Fibroblast of skin of scalp (primary cell): ENCODE results near the gene SPATA2.
A peak's percentile ranks its signal among the peaks of the same experiment; 100 is the strongest.

Source experiments
- DNase-seq: peaks from one replicate; pipeline ENCODE4 v3.0.0-alpha.2; 2013

Gene SPATA2

GRCh38 chr20:49929142-49929494, 13.8 kb upstream of the SPATA2 start:
- no peak for DNase-seq

GRCh38 chr20:49928411-49929141, 13.2 kb upstream of the SPATA2 start:
- DNase-seq, result peak; percentile 79

GRCh38 chr20:49925901-49926454, 10.6 kb upstream of the SPATA2 start:
- peak; percentile 37 for DNase-seq

GRCh38 chr20:49924247-49924646, 8.9 kb upstream of the SPATA2 start:
- DNase-seq, result no peak

GRCh38 chr20:49919461-49919860, 4.1 kb upstream of the SPATA2 start:
- DNase-seq, result no peak

- DNase-seq, result no peak
Measured at GRCh38 chr20:49919009-49919408, 3.7 kb upstream of the SPATA2 start.

GRCh38 chr20:49918446-49918845, 3.1 kb upstream of the SPATA2 start:
- DNase-seq, result no peak

GRCh38 chr20:49916146-49917002, 1.0 kb upstream of the SPATA2 start:
- DNase-seq, result peak; percentile 12

GRCh38 chr20:49915118-49915379, 280 bp downstream of the SPATA2 start:
- DNase-seq, result no peak

GRCh38 chr20:49914310-49915117, 815 bp downstream of the SPATA2 start:
- no peak for DNase-seq

- no peak for DNase-seq
Measured at GRCh38 chr20:49913399-49914047, 1.8 kb downstream of the SPATA2 start.

- no peak for DNase-seq
Measured at GRCh38 chr20:49910340-49910706, 5.0 kb downstream of the SPATA2 start.

- DNase-seq, result no peak
Measured at GRCh38 chr20:49909499-49910339, 5.6 kb downstream of the SPATA2 start.

GRCh38 chr20:49908258-49908565, 7.1 kb downstream of the SPATA2 start:
- DNase-seq, result no peak

- DNase-seq, result no peak
Measured at GRCh38 chr20:49907405-49908257, 7.7 kb downstream of the SPATA2 start.

- no peak for DNase-seq
Measured at GRCh38 chr20:49906615-49907154, 8.6 kb downstream of the SPATA2 start.

- DNase-seq, result no peak
Measured at GRCh38 chr20:49906101-49906604, 9.2 kb downstream of the SPATA2 start.

- no peak for DNase-seq
Measured at GRCh38 chr20:49905415-49906091, 9.8 kb downstream of the SPATA2 start.

- no peak for DNase-seq
Measured at GRCh38 chr20:49904440-49905214, 10.7 kb downstream of the SPATA2 start.
